ENCODE measurements around the gene FBXO10. TPM values are rescaled to one million over a fixed set of nuclear protein-coding genes. Genes with fewer than 3 reads are reported as not detected.

The FBXO10 gene
- total and polyA plus RNA-seq, 2 of the 4 experiments (the other 2 are of a cell fraction), result 6.6 to 6.7 TPM

DNA sequence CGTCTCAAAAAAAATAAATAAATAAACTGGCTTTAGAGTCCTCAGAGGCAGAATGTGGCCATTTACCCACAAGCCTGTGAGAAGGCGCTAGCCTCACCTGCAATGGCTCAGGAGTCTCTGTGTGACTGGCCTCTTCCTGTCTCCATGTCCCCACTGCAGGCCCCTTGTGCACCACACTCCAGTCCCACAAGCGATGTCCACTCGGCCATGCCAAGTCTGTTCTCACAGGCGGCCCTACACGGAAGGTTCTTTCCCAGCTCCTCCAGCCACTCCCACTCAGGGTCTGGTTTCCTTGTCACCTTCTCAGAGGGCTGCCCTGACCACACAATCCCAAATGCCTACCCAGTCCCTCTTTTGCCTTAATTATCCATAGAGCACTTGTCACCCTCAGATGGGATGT is 52.3 kb downstream of the FBXO10 start (continued):
- TF ChIP-seq NFE2L2 (IDR thresholded peaks at IDR 0.05; ENCODE audit: low read depth, low read length) (no peak), RCOR1 (IDR thresholded peaks at IDR 0.05; ENCODE audit: insufficient replicate concordance, low read length) (no peak), BHLHE40 (IDR thresholded peaks at IDR 0.05; ENCODE audit: low read depth, low read length) (no peak)

DNA sequence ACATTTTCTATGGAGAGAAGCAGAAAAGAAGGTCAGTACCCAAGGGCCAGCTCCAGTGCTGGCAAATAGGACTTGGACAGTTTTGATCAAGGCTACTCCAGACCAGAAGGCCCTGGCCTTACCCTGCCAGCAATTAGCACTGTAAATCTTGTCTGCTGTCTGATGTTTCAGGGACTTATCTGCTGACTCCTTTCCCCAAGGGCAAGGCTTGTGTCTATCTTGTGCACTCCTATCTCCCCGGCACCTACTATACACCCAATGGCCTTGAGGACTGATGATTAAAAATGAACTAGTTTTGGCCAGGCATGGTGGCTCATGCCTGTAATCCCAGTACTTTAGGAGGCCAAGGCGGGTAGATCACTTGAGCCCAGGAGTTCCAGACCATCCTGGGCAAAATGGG is 53.2 kb downstream of the FBXO10 start:
- peaks cover 31% of the 10 kb centered on the region for H3K36me3 ChIP-seq (ENCODE audit: control insufficient read depth, insufficient read depth, low read length)
- no peak overlapping the region for H4K8ac ChIP-seq (ENCODE audit: low read depth in 2 of 2, low read length in 2 of 2)
- H2BK5ac ChIP-seq (ENCODE audit: low read depth, low read length, poor library complexity, severe bottlenecking), result no peak overlapping the region
- no peak overlapping the region for H2AFZ ChIP-seq (replicated peaks; ENCODE audit: low read length, poor library complexity)
- H2AK5ac ChIP-seq (ENCODE audit: low read depth, low read length), result no peak overlapping the region
- H4K20me1 ChIP-seq (ENCODE audit: insufficient read depth, low read length), result no peaks in the 10 kb centered on the region
- DNase-seq (no peak), ATAC-seq (ENCODE audit: low read depth) (no peak)
- no peak overlapping the region for H3K56ac ChIP-seq (ENCODE audit: extremely low read depth, insufficient read depth, low read length)
- H2BK120ac ChIP-seq (ENCODE audit: low read depth, low read length), result no peak overlapping the region
- H3K79me1 ChIP-seq (ENCODE audit: low read depth in 1 of 2, low read length in 2 of 2), result no peaks in the 10 kb centered on the region
- no peak overlapping the region for H3K27ac ChIP-seq (ENCODE audit: insufficient read depth, low read length)
- H2AK9ac ChIP-seq (replicated peaks; ENCODE audit: low read depth, low read length, poor library complexity), result no peak overlapping the region
- no peak overlapping the region for H3K9ac ChIP-seq (ENCODE audit: low read depth, low read length)
- no peak overlapping the region for H4K5ac ChIP-seq (ENCODE audit: low read depth, low read length)
- no peak overlapping the region for H2BK15ac ChIP-seq (ENCODE audit: low read depth, low read length)
- H3K4me1 ChIP-seq (ENCODE audit: control insufficient read depth, insufficient read depth, low read length), result no peaks in the 10 kb centered on the region
- intact Hi-C loops (cut with micrococcal nuclease) (no loop called here), in situ Hi-C loops (cut with MboI; ENCODE audit: low sequenced_read_pairs) (no loop called here), dilution Hi-C loops (cut with HindIII; ENCODE audit: low sequenced_read_pairs, unreplicated experiment) (no loop called here)
- no peak overlapping the region for H4K91ac ChIP-seq (ENCODE audit: insufficient read depth, low read depth, low read length)
- WGBS, 2 experiments (ENCODE audit: extremely low coverage in 2 of 2, insufficient read length in 1 of 2), result no CpG with 5 or more reads among the region's 2 CpGs
- no peak overlapping the region for H2BK20ac ChIP-seq (ENCODE audit: low read depth, low read length)
- no peaks in the 10 kb centered on the region for H3K9me3 ChIP-seq (ENCODE audit: control insufficient read depth, insufficient read depth, low read length)
- H3K23ac ChIP-seq (ENCODE audit: low read depth, low read length), result no peak overlapping the region
- ChIA-PET POLR2A (ENCODE audit: unreplicated experiment) (no interaction called here), CTCF (no interaction called here)
- no TSS peak for BruUV-seq (replicated peaks)
- no peak overlapping the region for H3K18ac ChIP-seq (ENCODE audit: low read depth, low read length)
- H3K27me3 ChIP-seq (ENCODE audit: control insufficient read depth, insufficient read depth, low read length), result no peaks in the 10 kb centered on the region
- H3K9me1 ChIP-seq (ENCODE audit: insufficient read depth, low read length), result 0 out of 2 replicates have a peak, but pooled peaks cover 4% of the 10 kb centered on the region
- no peak overlapping the region for H3K14ac ChIP-seq (replicated peaks; ENCODE audit: low read depth, low read length)
- no peak overlapping the region for H3K4me2 ChIP-seq (ENCODE audit: low read depth, low read length)
- no peak overlapping the region for H3K4ac ChIP-seq (ENCODE audit: low read depth, low read length)
- no peak overlapping the region for H3K4me3 ChIP-seq (ENCODE audit: insufficient read depth, low read depth, low read length)
- TF ChIP-seq SMC3 (IDR thresholded peaks at IDR 0.05; ENCODE audit: low read depth, low read length), result no peak
- TF ChIP-seq, protein P1, sequence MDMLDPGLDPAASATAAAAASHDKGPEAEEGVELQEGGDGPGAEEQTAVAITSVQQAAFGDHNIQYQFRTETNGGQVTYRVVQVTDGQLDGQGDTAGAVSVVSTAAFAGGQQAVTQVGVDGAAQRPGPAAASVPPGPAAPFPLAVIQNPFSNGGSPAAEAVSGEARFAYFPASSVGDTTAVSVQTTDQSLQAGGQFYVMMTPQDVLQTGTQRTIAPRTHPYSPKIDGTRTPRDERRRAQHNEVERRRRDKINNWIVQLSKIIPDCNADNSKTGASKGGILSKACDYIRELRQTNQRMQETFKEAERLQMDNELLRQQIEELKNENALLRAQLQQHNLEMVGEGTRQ (IDR thresholded peaks at IDR 0.05; ENCODE audit: low read depth, low read length), result no peak
- TF ChIP-seq MAZ (IDR thresholded peaks at IDR 0.05; ENCODE audit: borderline replicate concordance, low read depth, low read length), result no peak
- TF ChIP-seq FOS (IDR thresholded peaks at IDR 0.05; ENCODE audit: low read depth, low read length), result no peak
- TF ChIP-seq BHLHE40 (IDR thresholded peaks at IDR 0.05; ENCODE audit: low read depth, low read length), result no peak
- TF ChIP-seq RAD21 (IDR thresholded peaks at IDR 0.05; ENCODE audit: low read length), result no peak
- TF ChIP-seq, protein P2, sequence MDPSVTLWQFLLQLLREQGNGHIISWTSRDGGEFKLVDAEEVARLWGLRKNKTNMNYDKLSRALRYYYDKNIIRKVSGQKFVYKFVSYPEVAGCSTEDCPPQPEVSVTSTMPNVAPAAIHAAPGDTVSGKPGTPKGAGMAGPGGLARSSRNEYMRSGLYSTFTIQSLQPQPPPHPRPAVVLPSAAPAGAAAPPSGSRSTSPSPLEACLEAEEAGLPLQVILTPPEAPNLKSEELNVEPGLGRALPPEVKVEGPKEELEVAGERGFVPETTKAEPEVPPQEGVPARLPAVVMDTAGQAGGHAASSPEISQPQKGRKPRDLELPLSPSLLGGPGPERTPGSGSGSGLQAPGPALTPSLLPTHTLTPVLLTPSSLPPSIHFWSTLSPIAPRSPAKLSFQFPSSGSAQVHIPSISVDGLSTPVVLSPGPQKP (IDR thresholded peaks at IDR 0.05; ENCODE audit: borderline replicate concordance, low read depth, low read length), result no peak
- TF ChIP-seq RCOR1 (IDR thresholded peaks at IDR 0.05; ENCODE audit: insufficient replicate concordance, low read length), result no peak
- no peak for TF ChIP-seq CHD1 (IDR thresholded peaks at IDR 0.05; ENCODE audit: low read depth, low read length)
- TF ChIP-seq POLR2A (IDR thresholded peaks at IDR 0.05; ENCODE audit: low read depth, low read length), result no peak
- no peak for TF ChIP-seq NFE2L2 (IDR thresholded peaks at IDR 0.05; ENCODE audit: low read depth, low read length)
- TF ChIP-seq RFX5 (IDR thresholded peaks at IDR 0.05; ENCODE audit: low read depth, low read length), result no peak
- TF ChIP-seq, protein P3, sequence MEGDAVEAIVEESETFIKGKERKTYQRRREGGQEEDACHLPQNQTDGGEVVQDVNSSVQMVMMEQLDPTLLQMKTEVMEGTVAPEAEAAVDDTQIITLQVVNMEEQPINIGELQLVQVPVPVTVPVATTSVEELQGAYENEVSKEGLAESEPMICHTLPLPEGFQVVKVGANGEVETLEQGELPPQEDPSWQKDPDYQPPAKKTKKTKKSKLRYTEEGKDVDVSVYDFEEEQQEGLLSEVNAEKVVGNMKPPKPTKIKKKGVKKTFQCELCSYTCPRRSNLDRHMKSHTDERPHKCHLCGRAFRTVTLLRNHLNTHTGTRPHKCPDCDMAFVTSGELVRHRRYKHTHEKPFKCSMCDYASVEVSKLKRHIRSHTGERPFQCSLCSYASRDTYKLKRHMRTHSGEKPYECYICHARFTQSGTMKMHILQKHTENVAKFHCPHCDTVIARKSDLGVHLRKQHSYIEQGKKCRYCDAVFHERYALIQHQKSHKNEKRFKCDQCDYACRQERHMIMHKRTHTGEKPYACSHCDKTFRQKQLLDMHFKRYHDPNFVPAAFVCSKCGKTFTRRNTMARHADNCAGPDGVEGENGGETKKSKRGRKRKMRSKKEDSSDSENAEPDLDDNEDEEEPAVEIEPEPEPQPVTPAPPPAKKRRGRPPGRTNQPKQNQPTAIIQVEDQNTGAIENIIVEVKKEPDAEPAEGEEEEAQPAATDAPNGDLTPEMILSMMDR (conservative IDR thresholded peaks at IDR 0.05; ENCODE audit: low read depth, low read length), result no peak
- TF ChIP-seq MAFK (IDR thresholded peaks at IDR 0.05; ENCODE audit: low read depth, low read length), result no peak
- no peak for TF ChIP-seq CEBPB (IDR thresholded peaks at IDR 0.05; ENCODE audit: low read depth, low read length)

All from IMR-90 (cell line).